Urinary bladder (tissue), 4 donors: ENCODE results near the gene HDAC6. TPM values are rescaled to one million over a fixed set of nuclear protein-coding genes. Genes with fewer than 3 reads are reported as not detected.

ENCODE experiments used
- DNase-seq: peaks from one replicate; pipeline ENCODE4 v3.0.0-alpha.2; 2015; ENCODE audit errors: extremely low spot score
- H3K27ac ChIP-seq: one replicate; pipeline ENCODE4 v1.5.1; 2013; ENCODE audit warnings: low read depth, mild to moderate bottlenecking, moderate library complexity
- H3K36me3 ChIP-seq: one replicate; pipeline ENCODE4 v1.6.1; 2013; ENCODE audit warnings: mild to moderate bottlenecking, moderate library complexity; ENCODE audit not compliant: insufficient read depth
- H3K4me1 ChIP-seq: one replicate; pipeline ENCODE4 v1.6.1; 2013; ENCODE audit warnings: mild to moderate bottlenecking, moderate library complexity; ENCODE audit not compliant: insufficient read depth
- H3K4me3 ChIP-seq: one replicate; pipeline ENCODE4 v1.5.1; 2013; ENCODE audit warnings: low read depth, low read length
- WGBS: extraction: QIAGEN DNeasy Blood & Tissue Kit; methylation state at CpG from one replicate; pipeline ENCODE4 v1.1.7; 2013; 5-methylcytosine and 5-hydroxymethylcytosine counted together
- polyA plus RNA-seq: library from polyadenylated mRNA; stranded (reverse); fragments of 200-250 nt; gene quantifications from one replicate; pipeline ENCODE4 v1.2.3, GENCODE V29; 2013
- total RNA-seq: library from RNA; depleted of rRNA; stranded (reverse); fragments of >200 nt; gene quantifications from one replicate; pipeline ENCODE4 v1.2.3, GENCODE V29; 2014
- donor health status: healthy with polysubstance abuse.
- donor health status: healthy.

HDAC6 gene
- total RNA-seq (63.8 TPM), polyA plus RNA-seq (42.0 TPM)

GRCh38 chrX:48801280-48802088, at the start of gene HDAC6:
Gene HDAC6 (plus strand): TSS chrX:48802067. CDS start chrX:48802693, 626 bp downstream.
- H3K4me3 ChIP-seq: peak within 1 kb of the TSS; percentile 47
- no peaks in the 10 kb centered on the region for H3K4me1 ChIP-seq
- peak; percentile 91 for DNase-seq
- peak within 1 kb of the TSS; percentile 97 for H3K27ac ChIP-seq
- H3K36me3 ChIP-seq: no peaks in the 10 kb centered on the region
- WGBS: under 1% methylated on average over 89 of the region's 89 CpGs

GRCh38 chrX:48752498-48752897, 49.4 kb upstream of the HDAC6 start:
- H3K4me1 ChIP-seq: no peaks in the 10 kb centered on the region
- H3K27ac ChIP-seq: no peak overlapping the region
- no peak for DNase-seq
- no peaks in the 10 kb centered on the region for H3K36me3 ChIP-seq
- H3K4me3 ChIP-seq: no peak overlapping the region
- whole genome bisulfite sequencing: 75% methylated on average over 7 of the region's 7 CpGs

- no peak overlapping the region for H3K4me3 ChIP-seq
- WGBS: 72% methylated on average over 8 of the region's 8 CpGs
- no peaks in the 10 kb centered on the region for H3K4me1 ChIP-seq
- H3K36me3 ChIP-seq: no peaks in the 10 kb centered on the region
- no peak overlapping the region for H3K27ac ChIP-seq
- DNase-seq: no peak
These were observed 48.1 kb upstream of the HDAC6 start for GRCh38 chrX:48753708-48754228.

GRCh38 chrX:48754238-48754637, 47.6 kb upstream of the HDAC6 start:
- no peaks in the 10 kb centered on the region for H3K36me3 ChIP-seq
- H3K4me1 ChIP-seq: no peaks in the 10 kb centered on the region
- no peak overlapping the region for H3K27ac ChIP-seq
- DNase-seq: no peak
- no peak overlapping the region for H3K4me3 ChIP-seq
- 72% methylated on average over 8 of the region's 8 CpGs for WGBS

- no peak within 1 kb of the TSS for H3K27ac ChIP-seq
- H3K4me1 ChIP-seq: no peaks in the 10 kb centered on the region
- DNase-seq: peak; percentile 8
- H3K4me3 ChIP-seq: no peak within 1 kb of the TSS
- H3K36me3 ChIP-seq: no peaks in the 10 kb centered on the region
- 45% methylated on average over 12 of the region's 12 CpGs for WGBS
These were observed 40.0 kb upstream of the HDAC6 start, which contains the start of gene GLOD5 for GRCh38 chrX:48761674-48762471. Gene GLOD5 (plus strand): TSS chrX:48761747. CDS start chrX:48761791, 44 bp downstream.

GRCh38 chrX:48769230-48769629, 32.6 kb upstream of the HDAC6 start:
- H3K36me3 ChIP-seq: no peaks in the 10 kb centered on the region
- H3K4me3 ChIP-seq: no peak overlapping the region
- no peaks in the 10 kb centered on the region for H3K4me1 ChIP-seq
- no peak for DNase-seq
- H3K27ac ChIP-seq: no peak overlapping the region
- WGBS: 81% methylated on average over 6 of the region's 6 CpGs

GRCh38 chrX:48770296-48770695, 31.6 kb upstream of the HDAC6 start:
- no peak overlapping the region for H3K4me3 ChIP-seq
- no peaks in the 10 kb centered on the region for H3K36me3 ChIP-seq
- no peak for DNase-seq
- no peaks in the 10 kb centered on the region for H3K4me1 ChIP-seq
- no peak overlapping the region for H3K27ac ChIP-seq
- WGBS: 60% methylated on average over 6 of the region's 6 CpGs

- Histone ChIP-seq H3K27ac (no peak overlapping the region), H3K4me3 (no peak overlapping the region), H3K36me3 (no peaks in the 10 kb centered on the region), H3K4me1 (no peaks in the 10 kb centered on the region)
- no peak for DNase-seq
- 88% methylated on average over 6 of the region's 6 CpGs for WGBS
These were observed 29.3 kb upstream of the HDAC6 start for GRCh38 chrX:48772602-48773001.

- no peak overlapping the region for H3K4me3 ChIP-seq
- no peak for DNase-seq
- no peak overlapping the region for H3K27ac ChIP-seq
- H3K36me3 ChIP-seq: no peaks in the 10 kb centered on the region
- 78% methylated on average over 13 of the region's 13 CpGs for WGBS
- no peaks in the 10 kb centered on the region for H3K4me1 ChIP-seq
These were observed 24.9 kb upstream of the HDAC6 start for GRCh38 chrX:48776818-48777439.

- no peaks in the 10 kb centered on the region for H3K36me3 ChIP-seq
- no peak overlapping the region for H3K27ac ChIP-seq
- WGBS: 83% methylated on average over 7 of the region's 7 CpGs
- DNase-seq: no peak
- H3K4me1 ChIP-seq: no peaks in the 10 kb centered on the region
- H3K4me3 ChIP-seq: no peak overlapping the region
These were observed 22.5 kb upstream of the HDAC6 start for GRCh38 chrX:48779399-48779798.

- H3K36me3 ChIP-seq: no peaks in the 10 kb centered on the region
- 90% methylated on average over 6 of the region's 6 CpGs for WGBS
- H3K4me3 ChIP-seq: no peak overlapping the region
- no peak overlapping the region for H3K27ac ChIP-seq
- DNase-seq: no peak
- H3K4me1 ChIP-seq: no peaks in the 10 kb centered on the region
These were observed 20.2 kb upstream of the HDAC6 start for GRCh38 chrX:48781705-48782104.

- DNase-seq: no peak
- no peaks in the 10 kb centered on the region for H3K36me3 ChIP-seq
- WGBS: 69% methylated on average over 2 of the region's 2 CpGs
- H3K4me1 ChIP-seq: no peaks in the 10 kb centered on the region
- no peak overlapping the region for H3K27ac ChIP-seq
- no peak overlapping the region for H3K4me3 ChIP-seq
These were observed 19.7 kb upstream of the HDAC6 start for GRCh38 chrX:48782216-48782615.

- Histone ChIP-seq H3K4me3 (no peak overlapping the region), H3K36me3 (no peaks in the 10 kb centered on the region), H3K4me1 (no peaks in the 10 kb centered on the region), H3K27ac (no peak overlapping the region)
- DNase-seq: no peak
- 68% methylated on average over 13 of the region's 13 CpGs for WGBS
These were observed 19.1 kb upstream of the HDAC6 start for GRCh38 chrX:48782795-48783194.
